GM12865 (cell line): ENCODE data around the gene ELL.
"Not testable (repeated sequence)": the region's sequence is repeated elsewhere in the genome, so short reads cannot be mapped to it uniquely, and the experiment has no call there.

ENCODE experiments used
- DNase-seq: peaks from one replicate; pipeline ENCODE4 v3.0.0; 2010; ENCODE audit warnings: low read depth
- H3K4me3 ChIP-seq: 2 replicates; pipeline ENCODE4 v1.5.1; 2011; ENCODE audit warnings: mild to moderate bottlenecking, low read depth, low read length, control low read depth
- TF ChIP-seq, protein P1 (sequence below): IDR thresholded peaks from 2 replicates; pipeline ENCODE4 v1.5.1; 2011; ENCODE audit warnings: low read length, control low read depth, low read depth, inconsistent platforms; ENCODE audit not compliant: insufficient read depth; ENCODE audit errors: missing control alignments

ELL gene

DNA sequence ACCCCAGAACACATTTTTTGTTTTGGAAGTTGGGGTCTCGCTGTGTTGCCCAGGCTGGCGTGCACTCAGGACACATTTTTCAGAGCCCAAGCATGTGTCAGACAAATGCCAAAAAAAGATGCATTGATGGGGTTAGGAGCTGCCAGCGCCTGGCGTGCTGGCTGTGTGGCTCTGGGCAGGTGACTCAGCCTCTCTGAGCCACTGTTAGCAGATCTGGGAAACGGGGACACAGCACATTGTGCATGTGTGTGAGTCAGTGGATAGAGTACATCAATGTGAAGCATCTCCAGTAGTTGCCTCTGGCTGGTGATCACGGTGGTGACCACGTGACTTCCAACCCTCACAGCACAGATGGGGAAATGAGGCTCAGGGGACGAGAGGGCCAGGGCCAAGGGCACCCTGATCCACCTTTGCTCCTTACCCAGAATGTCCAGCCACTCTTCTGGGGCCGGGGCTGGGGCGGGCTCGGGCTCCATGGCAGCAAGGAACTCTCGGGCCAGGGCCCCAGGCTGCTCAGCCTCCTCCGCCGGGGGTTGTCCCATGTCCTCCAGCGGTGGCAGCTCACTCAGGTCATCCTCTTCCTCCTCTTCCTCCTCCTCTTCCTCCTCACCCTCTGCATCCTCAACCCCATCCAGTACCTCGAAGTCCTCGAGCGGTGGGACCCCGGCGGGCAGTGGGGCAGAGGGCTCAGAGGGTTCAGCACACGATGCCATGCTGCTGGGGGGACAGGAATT lies 19.6 kb upstream of the ELL start:
- TF ChIP-seq, protein P1, sequence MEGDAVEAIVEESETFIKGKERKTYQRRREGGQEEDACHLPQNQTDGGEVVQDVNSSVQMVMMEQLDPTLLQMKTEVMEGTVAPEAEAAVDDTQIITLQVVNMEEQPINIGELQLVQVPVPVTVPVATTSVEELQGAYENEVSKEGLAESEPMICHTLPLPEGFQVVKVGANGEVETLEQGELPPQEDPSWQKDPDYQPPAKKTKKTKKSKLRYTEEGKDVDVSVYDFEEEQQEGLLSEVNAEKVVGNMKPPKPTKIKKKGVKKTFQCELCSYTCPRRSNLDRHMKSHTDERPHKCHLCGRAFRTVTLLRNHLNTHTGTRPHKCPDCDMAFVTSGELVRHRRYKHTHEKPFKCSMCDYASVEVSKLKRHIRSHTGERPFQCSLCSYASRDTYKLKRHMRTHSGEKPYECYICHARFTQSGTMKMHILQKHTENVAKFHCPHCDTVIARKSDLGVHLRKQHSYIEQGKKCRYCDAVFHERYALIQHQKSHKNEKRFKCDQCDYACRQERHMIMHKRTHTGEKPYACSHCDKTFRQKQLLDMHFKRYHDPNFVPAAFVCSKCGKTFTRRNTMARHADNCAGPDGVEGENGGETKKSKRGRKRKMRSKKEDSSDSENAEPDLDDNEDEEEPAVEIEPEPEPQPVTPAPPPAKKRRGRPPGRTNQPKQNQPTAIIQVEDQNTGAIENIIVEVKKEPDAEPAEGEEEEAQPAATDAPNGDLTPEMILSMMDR = no peak
- H3K4me3 ChIP-seq = no peak overlapping the region
- no peak for DNase-seq

DNA sequence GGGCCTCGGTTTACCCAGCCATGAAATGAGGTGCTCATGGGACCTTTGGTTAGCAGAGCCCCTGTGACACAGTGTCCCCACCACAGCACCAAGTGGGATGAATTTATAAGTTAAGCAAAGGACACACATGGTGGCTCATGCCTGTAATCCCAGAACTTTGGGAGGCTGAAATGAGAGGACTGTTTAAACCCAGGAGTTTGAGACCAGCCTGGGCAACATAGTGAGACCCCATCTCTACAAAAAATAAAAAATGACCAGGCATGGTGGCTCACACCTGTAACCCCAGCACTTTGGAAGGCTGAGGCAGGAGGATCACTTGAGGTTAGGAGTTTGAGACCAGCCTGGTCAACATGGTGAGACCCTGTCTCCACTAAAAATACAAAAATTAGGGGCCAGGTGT lies 18.3 kb upstream of the ELL start:
- not testable (repeated sequence) for H3K4me3 ChIP-seq

GRCh38 chr19:18539372-18539771 lies 17.5 kb upstream of the ELL start:
- no peak overlapping the region for H3K4me3 ChIP-seq
- TF ChIP-seq, protein P1 = no peak
- DNase-seq = no peak

More for the DNA sequence above, 18.3 kb upstream of the ELL start:
- not testable (repeated sequence) for DNase-seq

- TF ChIP-seq, protein P1 = no peak
Measured at GRCh38 chr19:18538115-18538514, 16.2 kb upstream of the ELL start.

DNA sequence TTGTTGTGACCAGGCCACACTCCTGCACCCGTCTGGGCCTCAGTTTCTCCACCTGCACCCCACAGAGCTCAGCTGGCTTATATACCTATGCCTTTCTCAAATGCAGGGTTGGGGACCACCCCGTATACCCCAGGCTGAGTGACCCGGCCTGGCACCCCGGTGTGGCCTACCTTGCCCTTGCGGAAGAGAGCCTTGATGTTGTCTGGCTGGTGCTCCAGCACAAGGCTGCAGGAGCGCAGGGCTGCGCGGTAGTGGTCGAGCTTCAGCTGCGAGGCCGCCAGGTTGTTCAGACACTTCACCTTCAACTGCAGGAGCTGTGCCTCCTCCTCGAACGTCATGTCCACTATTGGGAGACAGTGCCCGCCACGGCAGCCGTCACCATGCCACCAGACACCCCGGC lies 15.6 kb upstream of the ELL start:
- no peak for DNase-seq
- H3K4me3 ChIP-seq = no peak overlapping the region
- TF ChIP-seq, protein P1 = no peak

More at GRCh38 chr19:18538115-18538514, 16.2 kb upstream of the ELL start:
- DNase-seq = no peak
- no peak overlapping the region for H3K4me3 ChIP-seq

- no peak for DNase-seq
- TF ChIP-seq, protein P1 = no peak
- no peak overlapping the region for H3K4me3 ChIP-seq
Measured at GRCh38 chr19:18536475-18536874, 14.6 kb upstream of the ELL start.

GRCh38 chr19:18533058-18533457 lies 11.2 kb upstream of the ELL start:
- TF ChIP-seq, protein P1 = no peak
- no peak overlapping the region for H3K4me3 ChIP-seq
- DNase-seq = no peak
